Fibroblast of villous mesenchyme (primary cell): ENCODE results near the gene HOXB3. TPM values are rescaled to one million over a fixed set of nuclear protein-coding genes. Genes with fewer than 3 reads are reported as not detected.
A peak's percentile ranks its signal among the peaks of the same experiment; 100 is the strongest.

Source experiments
- DNase-seq: peaks from one replicate; pipeline ENCODE4 v3.0.0-alpha.2; 2010; ENCODE audit warnings: low read depth
- H3K4me3 ChIP-seq: 2 replicates; pipeline ENCODE4 v1.5.1; 2011; ENCODE audit warnings: low read depth, mild to moderate bottlenecking, low read length
- total RNA-seq: library from RNA; depleted of rRNA; stranded (reverse); fragments of >200 nt; gene quantifications from 2 replicates; pipeline ENCODE4 v1.2.3, GENCODE V29; 2012
- TF ChIP-seq, protein P1 (sequence below): IDR thresholded peaks from 2 replicates; pipeline ENCODE4 v1.5.1; 2012; ENCODE audit warnings: low read depth, mild to moderate bottlenecking, low read length; ENCODE audit not compliant: insufficient read depth

The HOXB3 gene
- total RNA-seq, 1 donor: 4.3 TPM

DNA sequence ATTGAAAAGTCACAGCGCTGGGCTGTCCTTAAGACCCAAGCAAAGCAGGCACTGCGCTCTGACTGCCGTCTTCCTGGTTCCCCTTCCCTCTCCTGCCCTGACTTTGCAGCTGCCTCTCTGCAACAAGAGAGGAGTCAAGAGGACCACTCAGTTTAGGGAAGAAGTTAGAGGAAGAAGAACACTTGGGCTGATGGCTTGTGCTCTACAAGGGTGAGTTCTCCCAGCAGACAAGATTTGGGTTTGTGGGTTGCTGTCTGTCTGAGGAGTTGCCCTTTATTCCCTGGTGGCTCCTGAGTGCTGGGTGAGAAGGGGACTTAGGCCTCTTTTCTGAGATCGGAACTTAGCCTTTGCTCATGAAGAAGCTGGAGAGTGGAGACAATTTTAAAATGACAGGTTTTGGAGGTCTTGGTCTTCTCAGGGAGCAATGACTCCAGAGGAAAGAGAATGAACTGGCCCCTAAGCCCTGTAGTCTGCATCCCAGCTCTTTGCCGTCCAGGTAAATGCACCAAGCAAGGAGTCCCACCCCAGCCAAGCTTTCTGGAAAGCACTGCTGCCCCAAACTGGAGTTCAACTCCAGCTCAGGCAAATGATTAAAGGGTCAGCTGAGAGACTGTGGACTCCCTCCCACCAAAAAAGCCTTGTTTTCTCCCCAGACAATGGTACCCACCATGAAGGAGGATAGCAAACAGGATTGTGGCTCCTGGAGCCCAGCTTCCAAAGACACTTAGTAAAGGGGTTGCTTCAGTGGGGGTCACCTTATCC is 38.8 kb upstream of the HOXB3 start:
- TF ChIP-seq, protein P1, sequence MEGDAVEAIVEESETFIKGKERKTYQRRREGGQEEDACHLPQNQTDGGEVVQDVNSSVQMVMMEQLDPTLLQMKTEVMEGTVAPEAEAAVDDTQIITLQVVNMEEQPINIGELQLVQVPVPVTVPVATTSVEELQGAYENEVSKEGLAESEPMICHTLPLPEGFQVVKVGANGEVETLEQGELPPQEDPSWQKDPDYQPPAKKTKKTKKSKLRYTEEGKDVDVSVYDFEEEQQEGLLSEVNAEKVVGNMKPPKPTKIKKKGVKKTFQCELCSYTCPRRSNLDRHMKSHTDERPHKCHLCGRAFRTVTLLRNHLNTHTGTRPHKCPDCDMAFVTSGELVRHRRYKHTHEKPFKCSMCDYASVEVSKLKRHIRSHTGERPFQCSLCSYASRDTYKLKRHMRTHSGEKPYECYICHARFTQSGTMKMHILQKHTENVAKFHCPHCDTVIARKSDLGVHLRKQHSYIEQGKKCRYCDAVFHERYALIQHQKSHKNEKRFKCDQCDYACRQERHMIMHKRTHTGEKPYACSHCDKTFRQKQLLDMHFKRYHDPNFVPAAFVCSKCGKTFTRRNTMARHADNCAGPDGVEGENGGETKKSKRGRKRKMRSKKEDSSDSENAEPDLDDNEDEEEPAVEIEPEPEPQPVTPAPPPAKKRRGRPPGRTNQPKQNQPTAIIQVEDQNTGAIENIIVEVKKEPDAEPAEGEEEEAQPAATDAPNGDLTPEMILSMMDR: no peak
- no peak overlapping the region for H3K4me3 ChIP-seq
- no peak for DNase-seq

DNA sequence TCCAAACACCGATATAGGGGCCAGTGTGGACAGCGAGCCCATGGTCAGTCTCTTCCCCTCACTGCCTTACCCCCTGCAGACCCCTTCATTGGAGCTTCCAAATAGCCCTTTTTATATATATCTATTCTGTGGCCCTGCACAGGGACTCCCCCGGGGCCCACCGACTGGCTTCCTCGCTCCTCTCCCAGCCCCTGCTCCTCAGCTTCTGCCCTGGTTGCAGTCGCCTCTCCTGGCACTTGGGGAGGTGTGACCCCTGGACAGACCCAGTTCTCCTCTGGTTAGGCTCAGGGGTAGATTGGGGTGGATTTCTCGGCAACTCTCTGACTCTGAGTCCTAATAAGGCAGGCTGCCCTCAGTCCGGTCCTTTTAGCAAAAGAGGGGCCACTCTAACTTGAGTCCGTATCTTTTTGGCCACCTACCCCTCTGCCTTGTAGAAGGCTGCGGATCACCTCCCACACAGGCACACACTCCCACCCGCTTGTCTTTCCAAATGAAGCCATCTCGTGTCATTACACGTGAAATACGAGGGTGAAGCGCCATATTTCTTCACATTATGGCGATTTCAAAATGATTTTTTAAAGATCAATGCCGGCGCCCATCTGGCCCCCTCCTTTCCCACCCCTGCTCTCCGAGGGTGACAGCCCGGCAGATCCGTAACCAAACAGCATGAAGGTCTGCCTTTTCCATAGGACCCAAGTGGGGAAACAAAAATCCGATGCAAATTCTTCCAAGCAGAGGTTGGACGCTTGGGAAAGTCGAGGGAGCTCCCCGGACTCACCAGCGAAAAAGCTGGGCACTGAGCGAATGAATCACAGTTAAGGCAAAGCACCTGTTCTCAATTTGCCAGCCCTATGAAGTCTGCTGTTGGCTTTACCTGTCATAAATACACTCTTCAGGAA is 37.8 kb upstream of the HOXB3 start:
- TF ChIP-seq, protein P1: no peak
- no peak overlapping the region for H3K4me3 ChIP-seq
- no peak for DNase-seq

DNA sequence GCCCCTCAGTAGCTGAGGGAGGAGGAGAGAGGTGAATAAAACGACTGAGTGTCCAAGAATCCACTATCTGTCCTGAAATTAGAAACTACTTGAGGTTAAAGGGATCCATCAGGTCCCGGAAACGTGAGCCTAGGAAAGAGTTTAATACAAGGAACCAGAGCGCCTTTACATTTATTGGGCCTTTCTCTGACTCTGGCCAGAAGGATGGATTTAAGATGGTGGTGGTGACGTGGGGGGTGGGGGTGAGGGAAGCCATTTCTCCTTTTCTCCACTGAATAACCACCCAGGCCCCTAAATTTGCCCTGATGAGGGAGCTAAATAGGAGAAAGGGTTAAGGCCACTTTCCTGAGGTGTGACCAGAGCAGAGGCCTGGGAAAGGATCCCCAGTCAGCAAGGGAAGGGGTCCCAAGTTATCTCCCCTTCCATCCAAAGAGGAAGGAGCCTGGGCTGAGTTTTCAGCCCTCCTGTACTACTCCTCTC is 37.1 kb upstream of the HOXB3 start:
- DNase-seq: no peak
- H3K4me3 ChIP-seq: no peak overlapping the region
- TF ChIP-seq, protein P1: no peak

DNA sequence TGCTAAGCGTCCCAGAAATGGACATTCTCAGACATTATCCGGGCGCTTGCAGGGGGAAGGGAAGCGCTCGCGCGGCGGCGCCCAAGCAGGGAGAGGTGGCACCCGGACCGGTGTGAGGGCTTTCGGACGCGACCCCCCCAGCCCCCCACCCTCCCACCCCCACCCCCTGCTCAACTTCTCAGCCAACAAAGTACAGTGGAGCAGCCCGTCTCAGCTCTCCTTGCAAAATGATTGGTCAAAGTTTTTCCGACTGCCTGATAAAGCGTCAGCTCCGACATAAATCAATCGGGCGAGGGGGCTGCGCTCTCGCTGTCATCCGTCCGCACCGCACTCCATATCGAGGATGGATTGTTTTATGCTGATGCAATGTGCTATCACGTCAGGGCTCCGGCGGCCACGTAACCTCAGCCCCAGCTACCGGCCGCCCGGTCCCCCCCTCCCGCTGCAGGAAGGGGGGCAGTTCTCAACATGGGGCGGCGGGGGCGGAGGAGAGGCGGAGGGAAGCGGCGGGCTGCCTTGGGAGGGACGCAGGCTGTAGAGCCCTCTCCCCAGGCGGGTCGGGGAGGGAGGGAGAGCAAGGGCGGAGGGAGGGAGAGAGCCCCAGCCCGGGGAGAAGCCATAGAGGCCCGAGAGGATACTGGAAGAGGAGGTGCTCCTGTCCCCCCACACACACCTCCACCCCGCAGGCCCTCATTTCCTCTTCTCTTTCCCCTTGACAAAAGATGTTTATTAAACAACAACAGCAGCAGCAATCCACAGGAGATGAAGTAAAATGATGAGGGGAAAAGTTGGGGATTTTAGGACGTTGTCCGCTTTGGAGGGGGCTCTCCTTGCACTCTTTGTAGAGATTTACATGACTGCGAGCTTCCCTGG is 36.4 kb upstream of the HOXB3 start, which contains the start of gene HOXB9:
TSS of gene HOXB9 (minus strand) at position 114 of the 873 bp plus-strand sequence. CDS start at position 25, 89 bp downstream.
- DNase-seq: no peak
- TF ChIP-seq, protein P1: no peak
- H3K4me3 ChIP-seq: peak within 1 kb of the TSS; percentile 19

DNA sequence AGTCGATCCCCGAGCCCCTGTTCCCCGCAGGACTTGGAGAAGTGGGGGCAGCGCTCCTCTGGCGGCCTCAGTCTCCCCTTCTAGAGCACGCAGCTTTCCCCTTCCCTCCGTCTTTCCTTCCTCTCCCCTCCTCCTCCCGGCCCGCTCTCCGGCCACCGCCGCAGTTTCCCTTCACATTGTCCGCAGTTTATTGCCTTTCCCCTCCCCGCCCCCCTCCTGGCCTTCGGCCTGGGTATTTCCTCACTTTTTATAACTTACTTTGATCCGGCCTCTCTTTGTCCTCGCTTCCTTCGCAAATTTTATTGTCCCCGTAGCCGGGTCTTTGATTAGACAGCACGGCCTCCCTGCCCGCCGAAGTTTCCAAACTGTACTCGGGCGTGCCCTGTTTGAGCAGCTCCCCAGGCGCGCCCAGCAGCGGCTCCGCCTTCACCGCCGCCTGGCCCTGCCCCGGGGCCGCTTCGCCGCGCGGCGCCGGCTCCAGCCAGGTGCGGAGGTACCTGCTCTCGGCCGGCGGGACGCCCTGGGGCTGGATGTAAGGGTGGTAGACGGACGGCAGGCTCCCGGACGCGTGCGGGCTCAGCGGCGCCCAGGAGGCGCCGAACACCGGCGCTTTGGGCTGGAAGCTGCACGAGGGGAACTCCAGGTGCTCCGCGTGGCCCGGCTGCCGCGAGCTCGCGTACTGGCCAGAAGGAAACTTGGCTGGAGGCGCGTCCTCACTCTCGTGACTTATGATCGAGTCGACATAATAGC is 35.6 kb upstream of the HOXB3 start:
- DNase-seq: no peak
- peak overlapping the region; percentile 19 for H3K4me3 ChIP-seq
- TF ChIP-seq, protein P1: no peak
